GM10847 (cell line): Measurements from ENCODE around the gene ITPR1.

ENCODE experiments used
- POLR2A ChIP-seq: IDR thresholded peaks from 2 replicates; pipeline ENCODE4 v1.6.1; 2011; ENCODE audit not compliant: insufficient read length; ENCODE audit errors: extremely low read depth

ITPR1 gene

GRCh38 chr3:4564270-4564669 lies 71.1 kb downstream of the ITPR1 start:
- TF ChIP-seq POLR2A: no peak

GRCh38 chr3:4564928-4565586 lies 71.9 kb downstream of the ITPR1 start:
- no peak for TF ChIP-seq POLR2A

DNA sequence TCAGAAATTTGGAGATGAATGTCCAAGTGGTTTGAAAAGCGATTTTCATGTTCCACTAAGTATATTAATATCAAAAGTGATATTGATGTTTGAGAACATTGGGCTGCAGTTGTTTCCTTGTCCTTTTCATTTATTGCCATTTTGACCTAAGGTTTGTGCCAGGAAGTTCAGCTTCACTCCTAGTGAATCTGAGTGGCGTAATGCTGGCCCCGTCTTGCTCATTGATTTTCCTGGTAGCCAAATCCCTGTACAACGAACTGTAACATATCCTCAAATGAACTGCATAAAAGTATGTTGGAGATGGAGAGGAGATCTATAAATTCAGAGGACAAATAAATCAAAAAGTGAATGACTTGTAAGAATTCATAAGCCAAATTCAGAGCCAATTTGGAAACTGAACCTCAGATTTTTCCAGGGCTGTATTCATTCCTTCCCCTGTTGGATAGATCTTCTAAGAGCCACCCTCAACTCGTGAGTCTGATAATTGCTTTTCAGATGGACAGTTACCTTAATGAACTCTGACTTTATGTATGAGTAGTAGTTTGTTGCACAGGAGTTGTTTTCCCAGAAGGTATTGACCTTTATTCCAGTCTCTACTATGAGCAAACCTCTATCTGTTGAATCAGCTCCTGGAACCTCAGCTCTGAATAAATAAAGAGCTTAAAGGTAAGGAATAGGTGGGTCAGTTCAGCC lies 72.8 kb downstream of the ITPR1 start:
- no peak for TF ChIP-seq POLR2A

DNA sequence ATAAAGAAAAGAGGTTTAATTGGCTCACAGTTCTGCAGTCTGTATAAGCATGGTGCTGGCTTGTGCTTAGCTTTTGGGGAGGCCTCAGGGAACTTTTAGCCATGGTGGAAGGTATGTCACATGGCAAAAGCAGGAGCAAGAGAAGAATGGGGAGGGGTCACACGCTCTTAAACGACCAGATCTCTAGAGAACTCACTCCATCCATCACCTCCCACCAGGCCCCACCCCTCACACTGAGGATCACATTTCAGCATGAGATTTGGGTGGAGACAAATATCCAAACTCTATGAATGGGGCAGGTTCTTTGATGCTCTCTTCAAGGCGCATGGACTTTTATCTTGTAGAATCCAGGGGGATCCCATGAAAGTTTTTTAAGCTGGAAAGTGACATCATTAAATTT lies 75.7 kb downstream of the ITPR1 start:
- no peak for TF ChIP-seq POLR2A

- TF ChIP-seq POLR2A: no peak
Observed at GRCh38 chr3:4570840-4571621, 77.9 kb downstream of the ITPR1 start.

- no peak for TF ChIP-seq POLR2A
Observed at GRCh38 chr3:4571690-4572334, 78.7 kb downstream of the ITPR1 start.

GRCh38 chr3:4573153-4573552 lies 80.0 kb downstream of the ITPR1 start:
- no peak for TF ChIP-seq POLR2A

GRCh38 chr3:4574426-4574965 lies 81.3 kb downstream of the ITPR1 start:
- no peak for TF ChIP-seq POLR2A

GRCh38 chr3:4575381-4575780 lies 82.2 kb downstream of the ITPR1 start:
- no peak for TF ChIP-seq POLR2A

- TF ChIP-seq POLR2A: no peak
Observed at GRCh38 chr3:4577721-4578120, 84.6 kb downstream of the ITPR1 start.

- no peak for TF ChIP-seq POLR2A
Observed at GRCh38 chr3:4580346-4581123, 87.4 kb downstream of the ITPR1 start.

DNA sequence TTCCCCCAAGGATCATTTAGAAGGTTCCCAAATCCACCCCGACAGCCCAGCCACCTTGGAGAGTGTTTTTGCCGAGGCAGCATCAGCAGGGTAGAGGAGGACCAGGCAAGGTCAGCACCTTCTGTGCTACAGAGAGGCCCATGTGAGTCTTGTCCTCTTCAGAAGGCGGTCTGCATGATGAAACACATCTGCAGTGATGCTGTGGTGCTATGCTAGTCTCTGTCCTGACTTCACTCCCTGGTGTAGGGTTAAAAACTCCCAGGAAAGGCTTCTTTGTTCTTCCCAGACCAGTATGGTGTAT lies 87.9 kb downstream of the ITPR1 start:
- TF ChIP-seq POLR2A: no peak

DNA sequence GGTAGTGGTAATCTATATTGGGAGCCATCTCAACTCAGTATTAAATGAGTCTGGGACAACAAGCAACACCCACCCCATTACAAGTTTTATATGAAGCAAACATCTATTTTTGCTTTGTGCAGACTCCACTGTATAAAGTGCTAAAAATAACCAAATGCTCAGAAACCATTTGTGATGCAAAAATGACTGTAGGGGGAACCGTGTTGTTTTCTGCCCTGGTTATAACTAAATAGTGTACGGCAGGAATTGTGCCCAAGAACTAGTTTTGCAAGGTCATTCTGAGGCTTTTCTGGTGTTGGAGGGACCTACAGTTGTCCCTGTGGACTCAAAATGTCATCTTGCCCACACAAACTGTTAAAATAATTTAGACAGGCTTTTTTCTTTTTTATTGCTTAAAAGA lies 88.3 kb downstream of the ITPR1 start:
- TF ChIP-seq POLR2A: no peak

GRCh38 chr3:4581920-4582611 lies 88.9 kb downstream of the ITPR1 start:
- TF ChIP-seq POLR2A: no peak
